GM12873 (cell line): Measurements from ENCODE around the gene ZBTB2.

ENCODE experiments used
- TF ChIP-seq, protein P1 (sequence below): IDR thresholded peaks from 2 replicates; pipeline ENCODE4 v1.5.1; 2012; ENCODE audit warnings: low read depth, mild to moderate bottlenecking, moderate library complexity, low read length, control low read depth; ENCODE audit not compliant: insufficient read depth; ENCODE audit errors: missing control alignments

Gene ZBTB2

DNA sequence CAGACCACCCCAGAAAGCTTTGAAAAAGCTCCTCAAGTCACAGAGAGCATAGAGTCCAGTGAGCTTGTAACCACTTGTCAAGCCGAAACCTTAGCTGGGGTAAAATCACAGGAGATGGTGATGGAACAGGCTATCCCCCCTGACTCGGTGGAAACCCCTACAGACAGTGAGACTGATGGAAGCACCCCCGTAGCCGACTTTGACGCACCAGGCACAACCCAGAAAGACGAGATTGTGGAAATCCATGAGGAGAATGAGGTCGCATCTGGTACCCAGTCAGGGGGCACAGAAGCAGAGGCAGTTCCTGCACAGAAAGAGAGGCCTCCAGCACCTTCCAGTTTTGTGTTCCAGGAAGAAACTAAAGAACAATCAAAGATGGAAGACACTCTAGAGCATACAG lies 39.6 kb downstream of the ZBTB2 start:
- TF ChIP-seq, protein P1, sequence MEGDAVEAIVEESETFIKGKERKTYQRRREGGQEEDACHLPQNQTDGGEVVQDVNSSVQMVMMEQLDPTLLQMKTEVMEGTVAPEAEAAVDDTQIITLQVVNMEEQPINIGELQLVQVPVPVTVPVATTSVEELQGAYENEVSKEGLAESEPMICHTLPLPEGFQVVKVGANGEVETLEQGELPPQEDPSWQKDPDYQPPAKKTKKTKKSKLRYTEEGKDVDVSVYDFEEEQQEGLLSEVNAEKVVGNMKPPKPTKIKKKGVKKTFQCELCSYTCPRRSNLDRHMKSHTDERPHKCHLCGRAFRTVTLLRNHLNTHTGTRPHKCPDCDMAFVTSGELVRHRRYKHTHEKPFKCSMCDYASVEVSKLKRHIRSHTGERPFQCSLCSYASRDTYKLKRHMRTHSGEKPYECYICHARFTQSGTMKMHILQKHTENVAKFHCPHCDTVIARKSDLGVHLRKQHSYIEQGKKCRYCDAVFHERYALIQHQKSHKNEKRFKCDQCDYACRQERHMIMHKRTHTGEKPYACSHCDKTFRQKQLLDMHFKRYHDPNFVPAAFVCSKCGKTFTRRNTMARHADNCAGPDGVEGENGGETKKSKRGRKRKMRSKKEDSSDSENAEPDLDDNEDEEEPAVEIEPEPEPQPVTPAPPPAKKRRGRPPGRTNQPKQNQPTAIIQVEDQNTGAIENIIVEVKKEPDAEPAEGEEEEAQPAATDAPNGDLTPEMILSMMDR, result no peak

DNA sequence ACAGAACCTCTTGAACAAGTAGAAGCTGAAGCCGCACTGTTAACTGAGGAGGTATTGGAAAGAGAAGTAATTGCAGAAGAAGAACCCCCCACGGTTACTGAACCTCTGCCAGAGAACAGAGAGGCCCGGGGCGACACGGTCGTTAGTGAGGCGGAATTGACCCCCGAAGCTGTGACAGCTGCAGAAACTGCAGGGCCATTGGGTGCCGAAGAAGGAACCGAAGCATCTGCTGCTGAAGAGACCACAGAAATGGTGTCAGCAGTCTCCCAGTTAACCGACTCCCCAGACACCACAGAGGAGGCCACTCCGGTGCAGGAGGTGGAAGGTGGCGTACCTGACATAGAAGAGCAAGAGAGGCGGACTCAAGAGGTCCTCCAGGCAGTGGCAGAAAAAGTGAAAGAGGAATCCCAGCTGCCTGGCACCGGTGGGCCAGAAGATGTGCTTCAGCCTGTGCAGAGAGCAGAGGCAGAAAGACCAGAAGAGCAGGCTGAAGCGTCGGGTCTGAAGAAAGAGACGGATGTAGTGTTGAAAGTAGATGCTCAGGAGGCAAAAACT lies 40.1 kb downstream of the ZBTB2 start:
- TF ChIP-seq, protein P1, result no peak

DNA sequence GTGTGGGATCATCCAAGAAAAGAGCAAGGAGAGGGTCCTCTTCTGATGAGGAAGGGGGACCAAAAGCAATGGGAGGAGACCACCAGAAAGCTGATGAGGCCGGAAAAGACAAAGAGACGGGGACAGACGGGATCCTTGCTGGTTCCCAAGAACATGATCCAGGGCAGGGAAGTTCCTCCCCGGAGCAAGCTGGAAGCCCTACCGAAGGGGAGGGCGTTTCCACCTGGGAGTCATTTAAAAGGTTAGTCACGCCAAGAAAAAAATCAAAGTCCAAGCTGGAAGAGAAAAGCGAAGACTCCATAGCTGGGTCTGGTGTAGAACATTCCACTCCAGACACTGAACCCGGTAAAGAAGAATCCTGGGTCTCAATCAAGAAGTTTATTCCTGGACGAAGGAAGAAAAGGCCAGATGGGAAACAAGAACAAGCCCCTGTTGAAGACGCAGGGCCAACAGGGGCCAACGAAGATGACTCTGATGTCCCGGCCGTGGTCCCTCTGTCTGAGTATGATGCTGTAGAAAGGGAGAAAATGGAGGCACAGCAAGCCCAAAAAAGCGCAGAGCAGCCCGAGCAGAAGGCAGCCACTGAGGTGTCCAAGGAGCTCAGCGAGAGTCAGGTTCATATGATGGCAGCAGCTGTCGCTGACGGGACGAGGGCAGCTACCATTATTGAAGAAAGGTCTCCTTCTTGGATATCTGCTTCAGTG lies 40.8 kb downstream of the ZBTB2 start:
- TF ChIP-seq, protein P1, result no peak

DNA sequence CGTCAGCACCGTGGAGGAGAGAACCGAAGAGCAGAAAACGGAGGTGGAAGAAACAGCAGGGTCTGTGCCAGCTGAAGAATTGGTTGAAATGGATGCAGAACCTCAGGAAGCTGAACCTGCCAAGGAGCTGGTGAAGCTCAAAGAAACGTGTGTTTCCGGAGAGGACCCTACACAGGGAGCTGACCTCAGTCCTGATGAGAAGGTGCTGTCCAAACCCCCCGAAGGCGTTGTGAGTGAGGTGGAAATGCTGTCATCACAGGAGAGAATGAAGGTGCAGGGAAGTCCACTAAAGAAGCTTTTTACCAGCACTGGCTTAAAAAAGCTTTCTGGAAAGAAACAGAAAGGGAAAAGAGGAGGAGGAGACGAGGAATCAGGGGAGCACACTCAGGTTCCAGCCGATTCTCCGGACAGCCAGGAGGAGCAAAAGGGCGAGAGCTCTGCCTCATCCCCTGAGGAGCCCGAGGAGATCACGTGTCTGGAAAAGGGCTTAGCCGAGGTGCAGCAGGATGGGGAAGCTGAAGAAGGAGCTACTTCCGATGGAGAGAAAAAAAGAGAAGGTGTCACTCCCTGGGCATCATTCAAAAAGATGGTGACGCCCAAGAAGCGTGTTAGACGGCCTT lies 41.6 kb downstream of the ZBTB2 start:
- TF ChIP-seq, protein P1, result no peak

DNA sequence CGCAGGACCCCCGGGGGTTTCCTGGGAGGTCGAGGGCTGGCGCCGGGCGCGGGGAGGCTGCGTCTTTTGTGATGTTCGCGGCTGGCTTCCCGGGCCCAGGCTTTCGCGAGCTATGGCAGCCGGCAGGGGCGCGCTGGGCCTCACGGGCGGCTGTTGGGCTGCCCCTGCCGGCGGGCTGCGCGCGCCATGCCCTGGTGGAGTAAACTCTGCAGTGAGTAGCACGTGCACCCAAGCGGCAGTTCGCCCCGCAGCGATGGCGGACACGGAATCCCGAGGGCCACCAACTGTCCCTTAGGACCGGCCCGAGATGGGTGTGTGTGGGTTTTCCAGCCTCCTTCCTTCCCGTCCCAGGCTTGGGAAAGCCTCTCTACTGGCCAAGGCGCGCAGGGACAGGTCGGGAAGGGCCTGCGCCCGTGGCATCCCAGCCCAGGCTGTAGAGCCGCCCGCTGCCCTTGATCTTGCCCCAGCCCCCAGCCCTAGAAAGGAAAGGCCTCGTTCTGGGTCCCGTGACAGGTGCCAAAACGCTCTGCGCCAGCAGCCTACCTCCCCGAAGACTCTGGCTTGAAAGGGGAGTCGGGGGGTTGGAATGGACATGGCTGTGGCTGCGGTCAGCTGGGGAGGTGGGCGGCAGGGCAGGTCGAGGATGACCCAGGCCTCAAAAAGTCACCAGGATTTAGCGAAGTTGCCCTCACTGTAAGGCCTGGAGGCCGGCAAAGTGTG lies 49.7 kb downstream of the ZBTB2 start:
- TF ChIP-seq, protein P1, result no peak

DNA sequence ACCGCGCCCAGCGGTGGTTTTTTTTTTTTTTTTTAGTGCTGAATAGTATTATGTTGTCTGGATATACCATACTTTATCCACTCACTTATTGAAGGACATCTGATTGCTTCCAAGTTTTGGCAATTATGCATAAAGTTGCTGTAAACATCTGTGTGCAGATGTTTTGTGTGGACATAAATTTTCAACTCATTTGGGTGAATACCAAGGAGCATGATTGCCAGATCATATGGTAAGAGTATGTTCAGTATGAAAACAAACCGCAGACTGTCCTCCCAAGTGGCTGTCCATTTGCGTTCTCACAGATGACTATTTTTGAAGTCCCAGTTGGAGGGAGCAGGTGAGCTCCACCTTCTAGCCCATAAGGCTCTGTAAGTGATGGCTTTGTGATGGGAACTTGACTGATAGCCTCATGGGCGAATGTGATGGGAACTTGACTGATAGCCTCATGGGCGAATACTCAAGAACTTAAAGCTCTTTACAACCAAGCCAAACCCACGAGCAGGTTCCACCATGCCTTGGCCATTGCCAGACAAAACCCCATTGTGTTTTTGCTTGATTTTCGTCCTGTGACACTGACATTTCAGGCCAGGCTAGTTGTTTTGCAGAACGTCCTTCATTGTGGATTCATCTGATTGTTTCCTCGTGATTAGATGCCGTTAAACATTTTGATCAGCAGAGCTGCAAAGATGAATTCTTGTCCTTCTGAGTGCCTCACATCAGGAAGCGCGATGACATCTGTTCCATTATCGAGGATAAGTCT lies 51.0 kb downstream of the ZBTB2 start:
- TF ChIP-seq, protein P1, result no peak
